Right lobe of liver (tissue), 6 donors: ENCODE measurements around the gene DOK6. TPM values are rescaled to one million over a fixed set of nuclear protein-coding genes. Genes with fewer than 3 reads are reported as not detected.

Source experiments
- ATAC-seq, 4 donors: fragments of 200-7000 bp; cut with Tn5 transposase; one replicate each; pipeline ENCODE4 v1.9.1; 2020; ENCODE audit warnings: mild to moderate bottlenecking in 4 of 4, moderate library complexity in 4 of 4
- DNase-seq, 3 donors: peaks; one replicate each; pipeline ENCODE4 v3.0.0-alpha.2; 2020
- H3K27ac ChIP-seq, 3 donors: fragments of 200-600 bp; one replicate each; pipeline ENCODE4 v1.8.0; 2022
- H3K27me3 ChIP-seq, 2 donors: fragments of 200-600 bp; one replicate each; pipeline ENCODE4 v1.8.0; 2022
- H3K36me3 ChIP-seq, 4 donors: fragments of 200-600 bp; sonication (generic) in 1 of 4; one replicate each; pipeline versions ENCODE4 v1.5.1 to v1.8.0; 2017 to 2022; ENCODE audit warnings: control low read depth in 1 of 4
- H3K4me1 ChIP-seq, 4 donors: fragments of 200-600 bp; sonication (generic) in 1 of 4; one replicate each; pipeline versions ENCODE4 v1.5.1 to v1.8.0; 2017 to 2022; ENCODE audit warnings: control low read depth in 1 of 4
- H3K4me3 ChIP-seq, 3 donors: fragments of 200-600 bp; one replicate each; pipeline ENCODE4 v1.8.0; 2022
- H3K9me3 ChIP-seq, 4 donors: fragments of 200-600 bp; sonication (generic) in 1 of 4; one replicate each; pipeline versions ENCODE4 v1.5.1 to v1.8.0; 2017 to 2022; ENCODE audit warnings: control low read depth in 1 of 4
- POLR2A ChIP-seq: fragments of 450-650 bp; IDR thresholded peaks from one replicate; pipeline ENCODE4 v1.6.1; 2017; ENCODE audit warnings: antibody characterized with exemption, mild to moderate bottlenecking
- WGBS: methylation state at CpG from one replicate; pipeline ENCODE4 v1.1.6; 2018; ENCODE audit warnings: low coverage, low lambda C conversion rate; ENCODE audit not compliant: insufficient coverage; ENCODE audit errors: missing lambda C conversion rate; 5-methylcytosine and 5-hydroxymethylcytosine counted together
- intact Hi-C, 2 donors: fragments of 100-400 bp; cut with DNase I; formaldehyde crosslinking; loops; one replicate each; pipeline versions ENCODE4 v1.11.2 to v1.14.1; 2022
- total RNA-seq, 6 experiments: library from RNA; depleted of rRNA in 2 of 6; stranded (reverse); fragments of >200 nt in 2 of 6; fragmentation: NEBNext Ultra II Directional in 3 of 6; extraction: Animal tissue kit (Norgen Biotek cat#: 25700) in 3 of 6; gene quantifications; one replicate each; pipeline versions ENCODE4 v1.1.0 to v1.2.4, GENCODE V29; 2016 to 2023
- TF ChIP-seq, protein P1 (sequence below), 4 donors: fragments of 200-600 bp in 3 of 4; fragments of 450-650 bp in 1 of 4; IDR thresholded peaks; one replicate each; pipeline versions ENCODE4 v1.5.1 to v1.8.0; 2016 to 2022; ENCODE audit warnings: antibody characterized with exemption in 4 of 4, mild to moderate bottlenecking in 2 of 4
- donor health status: DM: no; HTN: yes; CAD: no.
- donor health status: DM: no; HTN: no; CAD: no.
- donor health status: DM: no; HTN: no; CAD: no.
- donor health status: DM: no; HTN: yes; CAD: no.
- donor health status: DM: no; HTN: yes; CAD: no.

The DOK6 gene
- total RNA-seq, 6 experiments from 2014 or later = 0.37 to 2.9 (median 2.1) TPM; not detected in 1

DNA sequence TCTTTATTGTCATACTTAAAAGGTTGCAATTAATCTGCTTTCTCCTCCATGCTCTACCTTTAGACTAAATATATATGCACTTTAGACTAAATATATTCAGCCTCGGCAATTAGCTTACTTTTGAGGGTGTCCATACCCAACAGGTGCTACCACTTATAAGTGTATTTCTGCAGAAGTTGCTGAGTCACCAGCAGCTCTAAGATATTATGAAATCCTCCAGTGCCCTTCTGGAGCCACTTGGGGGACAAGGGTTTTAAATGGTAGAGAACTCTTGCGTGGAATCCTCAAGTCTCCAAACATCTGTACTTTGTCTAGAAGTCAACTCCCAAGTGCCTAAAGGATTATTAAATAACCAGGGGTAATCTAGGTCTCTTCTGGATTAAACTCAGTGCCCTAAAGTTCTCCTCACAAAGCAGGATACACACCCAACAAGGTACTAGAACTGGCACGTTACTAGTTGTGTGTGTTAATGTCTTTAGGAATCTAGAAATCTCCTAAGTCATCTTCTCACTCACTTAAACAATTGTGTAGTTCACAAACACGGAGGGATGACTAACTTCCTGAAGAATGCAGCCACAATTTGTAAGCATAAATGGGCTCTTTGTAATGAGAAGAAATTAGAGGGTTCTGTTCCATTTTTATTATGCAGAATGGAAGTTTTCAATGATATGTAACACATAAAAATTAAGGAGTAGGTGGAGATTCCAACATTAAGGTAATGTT, 387.3 kb downstream of the DOK6 start:
- Histone ChIP-seq H3K27me3 (no peaks in the 10 kb centered on the region), H3K4me3 (no peak overlapping the region), H3K27ac (no peak overlapping the region), H3K4me1 (no peaks in the 10 kb centered on the region), H3K9me3 (no peaks in the 10 kb centered on the region), H3K36me3 (no peaks in the 10 kb centered on the region)
- 53% methylated on average over 4 of the region's 4 CpGs for WGBS
- no peak for ATAC-seq
- no peak for DNase-seq
- TF ChIP-seq POLR2A = no peak
- TF ChIP-seq, protein P1, sequence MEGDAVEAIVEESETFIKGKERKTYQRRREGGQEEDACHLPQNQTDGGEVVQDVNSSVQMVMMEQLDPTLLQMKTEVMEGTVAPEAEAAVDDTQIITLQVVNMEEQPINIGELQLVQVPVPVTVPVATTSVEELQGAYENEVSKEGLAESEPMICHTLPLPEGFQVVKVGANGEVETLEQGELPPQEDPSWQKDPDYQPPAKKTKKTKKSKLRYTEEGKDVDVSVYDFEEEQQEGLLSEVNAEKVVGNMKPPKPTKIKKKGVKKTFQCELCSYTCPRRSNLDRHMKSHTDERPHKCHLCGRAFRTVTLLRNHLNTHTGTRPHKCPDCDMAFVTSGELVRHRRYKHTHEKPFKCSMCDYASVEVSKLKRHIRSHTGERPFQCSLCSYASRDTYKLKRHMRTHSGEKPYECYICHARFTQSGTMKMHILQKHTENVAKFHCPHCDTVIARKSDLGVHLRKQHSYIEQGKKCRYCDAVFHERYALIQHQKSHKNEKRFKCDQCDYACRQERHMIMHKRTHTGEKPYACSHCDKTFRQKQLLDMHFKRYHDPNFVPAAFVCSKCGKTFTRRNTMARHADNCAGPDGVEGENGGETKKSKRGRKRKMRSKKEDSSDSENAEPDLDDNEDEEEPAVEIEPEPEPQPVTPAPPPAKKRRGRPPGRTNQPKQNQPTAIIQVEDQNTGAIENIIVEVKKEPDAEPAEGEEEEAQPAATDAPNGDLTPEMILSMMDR (IDR thresholded peaks at IDR 0.05) = no peak
- intact Hi-C loops = no loop called here

DNA sequence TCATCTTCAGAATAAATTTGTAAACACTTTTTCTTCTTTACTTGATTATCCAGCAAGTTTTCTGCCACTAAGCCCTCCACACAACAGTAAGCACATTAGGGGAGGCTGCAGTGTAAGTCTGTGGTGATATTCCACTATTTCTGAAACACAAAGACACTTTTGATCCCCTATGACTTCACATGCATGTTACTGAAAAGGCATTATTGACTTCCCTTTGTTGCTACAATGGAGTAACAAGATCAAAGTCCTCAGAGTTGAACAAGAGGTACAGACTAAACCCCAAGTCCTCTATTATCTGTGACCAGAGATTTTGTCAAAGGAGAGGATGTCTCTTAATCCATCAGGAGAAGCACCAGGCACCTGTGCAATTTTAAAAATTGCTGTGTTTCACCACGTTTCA, 389.1 kb downstream of the DOK6 start:
- no peak for DNase-seq
- Histone ChIP-seq H3K4me3 (no peak overlapping the region), H3K9me3 (no peaks in the 10 kb centered on the region), H3K4me1 (no peaks in the 10 kb centered on the region), H3K27me3 (no peaks in the 10 kb centered on the region), H3K36me3 (no peaks in the 10 kb centered on the region), H3K27ac (no peak overlapping the region)
- intact Hi-C loops = no loop called here
- TF ChIP-seq, protein P1 (IDR thresholded peaks at IDR 0.05) = no peak
- TF ChIP-seq POLR2A = no peak
- WGBS = 86% methylated on average over 1 of the region's 1 CpG
- no peak for ATAC-seq

GRCh38 chr18:69790649-69791048, 390.0 kb downstream of the DOK6 start:
- Histone ChIP-seq H3K27ac (no peak overlapping the region), H3K36me3 (no peaks in the 10 kb centered on the region), H3K9me3 (no peaks in the 10 kb centered on the region), H3K4me1 (no peaks in the 10 kb centered on the region), H3K4me3 (no peak overlapping the region), H3K27me3 (no peaks in the 10 kb centered on the region)
- DNase-seq (no peak), ATAC-seq (no peak)
- no peak for TF ChIP-seq POLR2A
- TF ChIP-seq, protein P1 (IDR thresholded peaks at IDR 0.05) = no peak
- intact Hi-C loops = no loop called here

DNA sequence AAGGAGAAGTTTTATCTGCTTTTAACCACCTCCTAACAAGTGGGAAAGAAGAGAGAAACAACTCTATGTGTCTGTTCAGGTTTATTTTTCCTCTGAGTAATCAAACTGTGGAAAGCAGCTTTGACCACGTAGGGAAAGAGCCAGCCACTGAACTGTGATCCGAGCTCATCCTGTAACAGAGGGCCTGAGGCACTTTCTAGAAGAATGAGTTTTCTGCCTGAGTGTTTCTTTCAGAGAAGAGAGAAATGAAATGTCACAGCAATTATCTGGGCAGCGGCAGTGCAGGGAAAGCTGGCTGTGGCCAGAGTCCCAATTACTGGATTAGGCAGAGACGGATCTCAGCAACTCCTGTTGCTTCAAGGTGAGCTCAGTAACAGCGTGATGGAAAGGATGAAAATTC, 395.1 kb downstream of the DOK6 start:
- ATAC-seq = no peak
- no peak for DNase-seq
- intact Hi-C loops = no loop called here
- no peak for TF ChIP-seq POLR2A
- TF ChIP-seq, protein P1 (IDR thresholded peaks at IDR 0.05) = no peak
- no peaks in the 10 kb centered on the region for H3K4me1 ChIP-seq
- 54% methylated on average over 4 of the region's 5 CpGs for WGBS
- H3K9me3 ChIP-seq = no peaks in the 10 kb centered on the region
- no peak overlapping the region for H3K27ac ChIP-seq
- no peak overlapping the region for H3K4me3 ChIP-seq
- H3K36me3 ChIP-seq = no peaks in the 10 kb centered on the region
- no peaks in the 10 kb centered on the region for H3K27me3 ChIP-seq
